Natural killer cell treated with Interleukin-12 subunit alpha and Interleukin-12 subunit beta and Interleukin-15 and Interleukin-18, amount 100 ng/mL, for 72 hours (primary cell): ENCODE data around the gene TRIM9. TPM values are rescaled to one million over a fixed set of nuclear protein-coding genes. Genes with fewer than 3 reads are reported as not detected.
"Not testable (repeated sequence)": the region's sequence is repeated elsewhere in the genome, so short reads cannot be mapped to it uniquely, and the experiment has no call there.

ENCODE experiments used
- ATAC-seq, 2 donors: fragments of 150-1000 bp; cut with Tn5 transposase in 1 of 2; sonication (Bioruptor Pico), chemical (Tn5 transposase) in 1 of 2; 2 replicates each; pipeline ENCODE4 v1.10.0; 2021
- DNase-seq: peaks from one replicate; pipeline ENCODE4 v3.0.0; 2022; ENCODE audit warnings: low spot score
- H3K27ac Mint-ChIP-seq, 2 donors: 1 replicate in 1 of 2; 2 replicates in 1 of 2; pipeline ENCODE4 v1.8.0; 2022; ENCODE audit warnings: mixed read lengths in 2 of 2, mild to moderate bottlenecking in 1 of 2, moderate library complexity in 1 of 2
- H3K27me3 Mint-ChIP-seq, 2 donors: 1 replicate in 1 of 2; 2 replicates in 1 of 2; pipeline ENCODE4 v1.8.0; 2022; ENCODE audit warnings: mixed read lengths in 2 of 2
- H3K36me3 Mint-ChIP-seq: one replicate; pipeline ENCODE4 v1.8.0; 2022; ENCODE audit warnings: mixed read lengths
- H3K4me1 Mint-ChIP-seq, 2 donors: 1 replicate in 1 of 2; 2 replicates in 1 of 2; pipeline ENCODE4 v1.8.0; 2022; ENCODE audit warnings: low read depth in 2 of 2, mixed read lengths in 2 of 2, mild to moderate bottlenecking in 1 of 2
- H3K4me3 Mint-ChIP-seq: one replicate; pipeline ENCODE4 v1.8.0; 2022; ENCODE audit warnings: mixed read lengths
- H3K9me3 Mint-ChIP-seq: 2 replicates; pipeline ENCODE4 v1.8.0; 2022; ENCODE audit warnings: mixed read lengths
- total RNA-seq, 2 donors: library from RNA; stranded (reverse); gene quantifications; one replicate each; pipeline ENCODE4 v1.2.3, GENCODE V29; 2022

The TRIM9 gene
- total RNA-seq, 2 donors from 2014 or later = 0.11 to 0.24 TPM

DNA sequence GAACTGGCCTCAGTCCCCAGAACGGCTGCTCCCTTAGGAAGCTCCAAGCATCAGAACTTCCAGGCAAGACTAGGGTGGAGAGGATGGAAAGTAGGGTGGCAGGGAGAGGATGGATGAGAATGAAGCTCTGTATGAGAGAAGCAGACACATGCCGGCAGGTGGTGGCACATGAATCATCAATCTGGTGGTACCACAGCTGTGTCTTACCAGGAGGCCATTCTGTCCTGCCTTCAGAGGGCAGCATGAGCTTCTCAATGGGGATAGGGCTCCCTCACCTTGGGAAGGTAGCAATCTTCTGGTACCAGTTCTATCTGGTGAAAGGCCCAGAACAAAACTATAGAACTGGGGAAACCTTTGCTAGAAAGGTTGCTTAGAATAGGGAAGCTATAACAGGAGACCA, 95.2 kb downstream of the TRIM9 start:
- Mint-ChIP-seq H3K27me3 (peaks cover 4 to 10% of the 10 kb centered on the region in 2 donors), H3K27ac (no peak overlapping the region), H3K36me3 (no peaks in the 10 kb centered on the region), H3K4me1 (no peaks in the 10 kb centered on the region), H3K9me3 (no peaks in the 10 kb centered on the region), H3K4me3 (no peak overlapping the region)
- DNase-seq (no peak), ATAC-seq (no peak)

- DNase-seq = no peak
- Mint-ChIP-seq H3K36me3 (no peaks in the 10 kb centered on the region), H3K27me3 (peaks cover 4 to 10% of the 10 kb centered on the region in 2 donors), H3K4me1 (no peaks in the 10 kb centered on the region), H3K4me3 (no peak overlapping the region), H3K27ac (no peak overlapping the region), H3K9me3 (no peaks in the 10 kb centered on the region)
- ATAC-seq = no peak
Measured at GRCh38 chr14:50998612-50999011, 96.3 kb downstream of the TRIM9 start.

GRCh38 chr14:50997712-50998111, 97.2 kb downstream of the TRIM9 start:
- H3K36me3 Mint-ChIP-seq = no peaks in the 10 kb centered on the region
- peaks cover 4 to 10% of the 10 kb centered on the region in 2 donors for H3K27me3 Mint-ChIP-seq
- ATAC-seq (no peak), DNase-seq (no peak)
- no peak overlapping the region for H3K4me3 Mint-ChIP-seq
- H3K27ac Mint-ChIP-seq = no peak overlapping the region
- H3K9me3 Mint-ChIP-seq = no peaks in the 10 kb centered on the region
- no peaks in the 10 kb centered on the region for H3K4me1 Mint-ChIP-seq

- peaks cover 3 to 11% of the 10 kb centered on the region in 2 donors for H3K27me3 Mint-ChIP-seq
- not testable (repeated sequence) for H3K4me3 Mint-ChIP-seq, H3K27ac Mint-ChIP-seq, H3K4me1 Mint-ChIP-seq, DNase-seq, ATAC-seq, H3K9me3 Mint-ChIP-seq, H3K36me3 Mint-ChIP-seq
Measured at GRCh38 chr14:50994158-50994557, 100.7 kb downstream of the TRIM9 start.

DNA sequence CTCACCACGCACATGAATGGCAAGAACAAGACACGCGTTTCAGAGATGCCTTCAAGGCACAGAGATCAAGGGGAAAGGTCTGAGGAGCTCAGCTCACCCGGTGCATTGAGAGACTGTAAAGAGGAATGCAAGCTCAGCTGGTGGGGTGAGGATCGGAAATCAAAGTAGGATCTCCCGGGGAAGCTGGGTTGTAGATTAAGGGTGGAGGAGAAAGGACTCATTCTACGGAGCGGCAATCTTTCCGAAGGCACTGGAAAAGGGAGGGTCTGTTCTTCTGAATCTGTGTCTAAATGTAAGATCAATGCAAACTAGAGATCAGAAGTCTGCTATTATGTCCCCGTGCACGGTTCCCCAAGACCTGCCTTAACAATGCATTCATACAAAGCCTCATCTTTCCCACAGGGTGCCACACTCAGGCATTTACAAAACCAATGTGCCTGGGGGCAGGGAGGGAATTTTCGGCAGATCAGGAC, 109.0 kb downstream of the TRIM9 start:
- ATAC-seq (no peak), DNase-seq (no peak)
- no peak overlapping the region for H3K27ac Mint-ChIP-seq
- H3K36me3 Mint-ChIP-seq = no peaks in the 10 kb centered on the region
- no peaks in the 10 kb centered on the region for H3K9me3 Mint-ChIP-seq
- no peaks in the 10 kb centered on the region for H3K4me1 Mint-ChIP-seq
- no peak overlapping the region for H3K4me3 Mint-ChIP-seq
- peaks cover 11 to 12% of the 10 kb centered on the region in 2 donors for H3K27me3 Mint-ChIP-seq

GRCh38 chr14:50985124-50985858, 109.6 kb downstream of the TRIM9 start:
- ATAC-seq (no peak), DNase-seq (no peak)
- Mint-ChIP-seq H3K4me1 (no peaks in the 10 kb centered on the region), H3K27me3 (peaks cover 11 to 12% of the 10 kb centered on the region in 2 donors), H3K4me3 (no peak overlapping the region), H3K27ac (no peak overlapping the region), H3K9me3 (no peaks in the 10 kb centered on the region), H3K36me3 (no peaks in the 10 kb centered on the region)

DNA sequence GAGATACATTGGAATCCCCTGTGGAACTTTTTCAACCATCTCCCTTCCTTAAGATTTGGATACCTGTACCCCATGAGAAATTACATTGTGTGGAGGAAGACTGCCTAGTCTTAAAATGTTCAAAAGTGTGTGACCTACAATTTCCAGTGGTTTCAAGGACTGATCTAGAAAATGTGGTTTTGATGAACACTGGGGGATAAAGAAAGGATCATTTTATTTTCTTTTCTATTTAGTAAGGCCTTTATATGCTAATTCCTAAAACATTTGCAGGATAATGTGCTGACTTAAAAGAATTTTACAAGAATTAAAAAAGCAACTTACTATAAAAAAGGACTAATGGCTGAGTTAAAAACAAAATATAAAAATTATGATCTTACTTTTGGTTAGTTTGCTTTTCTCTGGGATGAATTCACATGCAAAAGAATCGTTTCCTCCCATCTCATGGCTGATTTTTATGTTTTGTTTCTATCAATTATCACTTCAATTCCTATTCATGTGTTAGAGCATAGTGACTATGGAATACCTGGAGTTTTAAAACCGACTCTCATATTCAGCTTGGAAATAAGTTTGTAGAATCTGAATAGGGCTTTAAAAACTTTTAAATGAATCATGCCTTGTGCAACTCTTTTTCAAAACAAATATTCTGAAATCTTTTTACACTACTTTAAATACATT, 110.7 kb downstream of the TRIM9 start:
- Mint-ChIP-seq H3K4me3 (no peak overlapping the region), H3K27me3 (peaks cover 10 to 12% of the 10 kb centered on the region in 2 donors)

GRCh38 chr14:50979941-50980850, 114.7 kb downstream of the TRIM9 start:
- ATAC-seq (no peak), DNase-seq (no peak)
- peaks cover 5 to 11% of the 10 kb centered on the region in 2 donors for H3K27me3 Mint-ChIP-seq
- no peak overlapping the region for H3K4me3 Mint-ChIP-seq
- no peaks in the 10 kb centered on the region for H3K36me3 Mint-ChIP-seq
- no peaks in the 10 kb centered on the region for H3K4me1 Mint-ChIP-seq
- no peak overlapping the region for H3K27ac Mint-ChIP-seq
- no peaks in the 10 kb centered on the region for H3K9me3 Mint-ChIP-seq

More for the DNA sequence above, 110.7 kb downstream of the TRIM9 start:
- Mint-ChIP-seq H3K36me3 (no peaks in the 10 kb centered on the region), H3K27ac (no peak overlapping the region), H3K9me3 (no peaks in the 10 kb centered on the region), H3K4me1 (no peaks in the 10 kb centered on the region)
- ATAC-seq (no peak), DNase-seq (no peak)

DNA sequence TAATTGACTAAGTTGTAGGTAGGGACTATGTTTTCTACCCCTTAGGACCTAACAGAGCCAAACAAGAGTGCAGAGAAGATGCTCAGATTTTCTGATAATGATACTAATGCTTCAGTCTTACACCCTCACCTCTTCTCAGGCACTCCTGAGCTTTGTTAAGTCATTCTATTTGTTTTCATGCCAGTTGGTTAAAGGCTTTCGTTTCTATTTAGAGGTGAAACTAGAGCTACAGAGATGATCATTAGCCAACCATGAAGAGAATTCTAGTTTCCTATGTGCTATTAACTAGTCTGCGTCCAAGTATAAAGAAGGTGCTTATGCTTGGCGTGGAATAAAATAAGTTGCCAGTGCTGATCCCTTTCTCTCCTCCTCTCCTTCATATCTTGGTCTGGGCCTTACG, 116.0 kb downstream of the TRIM9 start:
- Mint-ChIP-seq H3K4me1 (no peaks in the 10 kb centered on the region), H3K27ac (no peak overlapping the region), H3K4me3 (no peak overlapping the region), H3K27me3 (peaks cover 5 to 11% of the 10 kb centered on the region in 2 donors), H3K36me3 (no peaks in the 10 kb centered on the region), H3K9me3 (no peaks in the 10 kb centered on the region)
- DNase-seq = no peak
- no peak for ATAC-seq

DNA sequence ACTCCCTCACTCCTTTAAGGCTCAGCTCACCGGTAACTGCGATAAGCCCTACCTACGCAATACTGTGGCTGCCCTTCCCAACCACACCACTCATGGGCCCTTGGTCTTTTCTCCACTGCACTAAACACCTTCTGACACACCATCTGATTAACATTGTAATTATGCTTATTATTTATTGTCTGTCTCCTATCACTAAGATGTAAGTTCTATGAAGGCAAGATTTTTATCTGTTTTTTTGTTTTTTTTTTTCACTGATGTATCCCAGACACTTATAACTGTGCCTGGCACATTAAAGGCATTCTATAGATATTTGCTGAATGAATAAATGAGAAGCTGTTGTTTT, 116.4 kb downstream of the TRIM9 start:
- no peaks in the 10 kb centered on the region for H3K36me3 Mint-ChIP-seq
- peaks cover 5 to 11% of the 10 kb centered on the region in 2 donors for H3K27me3 Mint-ChIP-seq
- no peak overlapping the region for H3K4me3 Mint-ChIP-seq
- ATAC-seq (no peak), DNase-seq (no peak)
- no peak overlapping the region for H3K27ac Mint-ChIP-seq
- H3K9me3 Mint-ChIP-seq = no peaks in the 10 kb centered on the region
- no peaks in the 10 kb centered on the region for H3K4me1 Mint-ChIP-seq

GRCh38 chr14:50977863-50978528, 116.9 kb downstream of the TRIM9 start:
- Mint-ChIP-seq H3K9me3 (no peaks in the 10 kb centered on the region), H3K36me3 (no peaks in the 10 kb centered on the region), H3K4me1 (no peaks in the 10 kb centered on the region), H3K27ac (no peak overlapping the region), H3K4me3 (no peak overlapping the region), H3K27me3 (peaks cover 5 to 11% of the 10 kb centered on the region in 2 donors)
- ATAC-seq (no peak), DNase-seq (no peak)

GRCh38 chr14:50974118-50974517, 120.8 kb downstream of the TRIM9 start:
- H3K27me3 Mint-ChIP-seq = peaks cover 5 to 18% of the 10 kb centered on the region in 2 donors
- no peak overlapping the region for H3K4me3 Mint-ChIP-seq
- H3K27ac Mint-ChIP-seq = no peak overlapping the region
- H3K9me3 Mint-ChIP-seq = no peaks in the 10 kb centered on the region
- DNase-seq (no peak), ATAC-seq (no peak)
- H3K36me3 Mint-ChIP-seq = no peaks in the 10 kb centered on the region
- H3K4me1 Mint-ChIP-seq = no peaks in the 10 kb centered on the region

- H3K27ac Mint-ChIP-seq = no peak overlapping the region
- H3K4me1 Mint-ChIP-seq = no peaks in the 10 kb centered on the region
- DNase-seq = no peak
- H3K4me3 Mint-ChIP-seq = no peak overlapping the region
- peaks cover 5 to 18% of the 10 kb centered on the region in 2 donors for H3K27me3 Mint-ChIP-seq
- H3K9me3 Mint-ChIP-seq = no peaks in the 10 kb centered on the region
- no peaks in the 10 kb centered on the region for H3K36me3 Mint-ChIP-seq
- ATAC-seq = no peak
Measured at GRCh38 chr14:50972734-50973133, 122.2 kb downstream of the TRIM9 start.
